ENCODE results near the gene OGG1.
"Not testable (repeated sequence)": the region's sequence is repeated elsewhere in the genome, so short reads cannot be mapped to it uniquely, and the experiment has no call there.

OGG1 gene

DNA sequence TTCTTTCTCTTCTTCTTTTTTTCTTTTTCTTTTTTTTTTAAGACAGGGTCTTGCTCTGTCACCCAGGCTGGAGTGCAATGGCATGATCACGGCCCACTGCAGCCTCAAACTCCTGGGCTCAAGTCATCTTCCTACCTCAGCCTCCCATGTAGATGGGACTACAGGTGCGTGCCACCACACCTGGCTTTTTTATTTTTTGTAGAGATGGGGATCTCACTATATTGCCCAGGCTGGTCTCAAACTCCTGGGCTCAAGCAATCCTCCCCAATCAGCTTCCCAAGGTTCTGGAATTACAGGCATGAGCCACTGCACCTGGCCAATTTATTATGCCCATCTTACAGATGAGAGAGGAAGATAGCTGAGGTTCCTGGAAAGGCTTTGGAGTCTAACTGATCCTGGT is 21.3 kb downstream of the OGG1 start:
- H3K4me3 ChIP-seq (ENCODE audit: insufficient read depth, low read depth, low read length); H3K9me3 ChIP-seq (ENCODE audit: control insufficient read depth, low read length); H3K27me3 ChIP-seq (ENCODE audit: control insufficient read depth, insufficient read depth, low read length, poor library complexity, severe bottlenecking); H3K27ac ChIP-seq (ENCODE audit: insufficient read depth, low read depth, low read length, poor library complexity, severe bottlenecking); H3K36me3 ChIP-seq (ENCODE audit: control insufficient read depth, insufficient read depth, low read length): not testable (repeated sequence)
- peaks cover 20% of the 10 kb centered on the region for H3K4me1 ChIP-seq (ENCODE audit: control insufficient read depth, insufficient read depth, low read length)
- WGBS, 2 experiments = 74 to 94% methylated on average over 2 of the region's 2 CpGs

- H3K4me1 ChIP-seq (ENCODE audit: control insufficient read depth, insufficient read depth, low read length) = no peaks in the 10 kb centered on the region
- H3K27me3 ChIP-seq (ENCODE audit: control insufficient read depth, insufficient read depth, low read length, poor library complexity, severe bottlenecking) = no peaks in the 10 kb centered on the region
- H3K9me3 ChIP-seq (ENCODE audit: control insufficient read depth, low read length) = no peaks in the 10 kb centered on the region
- 79 to 82% methylated on average over 5 of the region's 5 CpGs for WGBS, 2 experiments
- H3K4me3 ChIP-seq (ENCODE audit: insufficient read depth, low read depth, low read length) = no peak overlapping the region
- no peak overlapping the region for H3K27ac ChIP-seq (ENCODE audit: insufficient read depth, low read depth, low read length, poor library complexity, severe bottlenecking)
- no peaks in the 10 kb centered on the region for H3K36me3 ChIP-seq (ENCODE audit: control insufficient read depth, insufficient read depth, low read length)
Measured at GRCh38 chr3:9776896-9777693, 27.3 kb downstream of the OGG1 start.

DNA sequence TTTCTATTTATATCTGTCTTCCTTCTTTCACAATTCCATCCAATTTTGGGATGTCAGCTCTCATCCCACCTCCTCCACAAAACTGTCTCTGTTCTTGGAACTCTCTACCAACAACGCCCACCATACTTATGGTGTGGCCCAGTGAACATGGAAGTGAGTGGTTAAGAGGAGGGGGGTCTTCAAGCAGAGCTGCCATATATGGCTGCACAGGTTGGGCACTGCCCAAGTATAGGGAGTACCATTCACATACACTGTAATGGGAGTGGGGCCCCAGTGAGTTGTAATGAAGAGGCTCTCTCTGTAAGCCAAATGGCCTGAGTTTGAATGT is 27.9 kb downstream of the OGG1 start:
- no peaks in the 10 kb centered on the region for H3K4me1 ChIP-seq (ENCODE audit: control insufficient read depth, insufficient read depth, low read length)
- 100% methylated on average over 1 of the region's 1 CpG for WGBS, 2 experiments

GRCh38 chr3:9778143-9779074 is 28.7 kb downstream of the OGG1 start:
- no peak overlapping the region for H3K27ac ChIP-seq (ENCODE audit: insufficient read depth, low read depth, low read length, poor library complexity, severe bottlenecking)
- 91 to 92% methylated on average over 5 of the region's 5 CpGs for WGBS, 2 experiments

More for the DNA sequence above, 27.9 kb downstream of the OGG1 start:
- H3K27me3 ChIP-seq (ENCODE audit: control insufficient read depth, insufficient read depth, low read length, poor library complexity, severe bottlenecking) = no peaks in the 10 kb centered on the region
- no peaks in the 10 kb centered on the region for H3K36me3 ChIP-seq (ENCODE audit: control insufficient read depth, insufficient read depth, low read length)
- H3K4me3 ChIP-seq (ENCODE audit: insufficient read depth, low read depth, low read length) = no peak overlapping the region
- no peaks in the 10 kb centered on the region for H3K9me3 ChIP-seq (ENCODE audit: control insufficient read depth, low read length)
- no peak overlapping the region for H3K27ac ChIP-seq (ENCODE audit: insufficient read depth, low read depth, low read length, poor library complexity, severe bottlenecking)

GRCh38 chr3:9779075-9779593 is 29.4 kb downstream of the OGG1 start:
- Histone ChIP-seq H3K27me3 (ENCODE audit: control insufficient read depth, insufficient read depth, low read length, poor library complexity, severe bottlenecking) (no peaks in the 10 kb centered on the region), H3K9me3 (ENCODE audit: control insufficient read depth, low read length) (no peaks in the 10 kb centered on the region), H3K36me3 (ENCODE audit: control insufficient read depth, insufficient read depth, low read length) (peaks cover 6% of the 10 kb centered on the region), H3K4me3 (ENCODE audit: insufficient read depth, low read depth, low read length) (no peak overlapping the region), H3K27ac (ENCODE audit: insufficient read depth, low read depth, low read length, poor library complexity, severe bottlenecking) (no peak overlapping the region), H3K4me1 (ENCODE audit: control insufficient read depth, insufficient read depth, low read length) (no peaks in the 10 kb centered on the region)
- 87 to 93% methylated on average over 5 to 6 of the region's 6 CpGs for WGBS, 2 experiments

More at GRCh38 chr3:9778143-9779074, 28.7 kb downstream of the OGG1 start:
- Histone ChIP-seq H3K27me3 (ENCODE audit: control insufficient read depth, insufficient read depth, low read length, poor library complexity, severe bottlenecking) (no peaks in the 10 kb centered on the region), H3K9me3 (ENCODE audit: control insufficient read depth, low read length) (no peaks in the 10 kb centered on the region), H3K4me3 (ENCODE audit: insufficient read depth, low read depth, low read length) (no peak overlapping the region), H3K36me3 (ENCODE audit: control insufficient read depth, insufficient read depth, low read length) (no peaks in the 10 kb centered on the region), H3K4me1 (ENCODE audit: control insufficient read depth, insufficient read depth, low read length) (no peaks in the 10 kb centered on the region)

- 93% methylated on average over 8 of the region's 8 CpGs for WGBS, 2 experiments
- no peak overlapping the region for H3K27ac ChIP-seq (ENCODE audit: insufficient read depth, low read depth, low read length, poor library complexity, severe bottlenecking)
Measured at GRCh38 chr3:9779721-9780457, 30.1 kb downstream of the OGG1 start.

GRCh38 chr3:9780458-9780812 is 30.7 kb downstream of the OGG1 start:
- Histone ChIP-seq H3K4me1 (ENCODE audit: control insufficient read depth, insufficient read depth, low read length) (no peaks in the 10 kb centered on the region), H3K27ac (ENCODE audit: insufficient read depth, low read depth, low read length, poor library complexity, severe bottlenecking) (no peak overlapping the region), H3K36me3 (ENCODE audit: control insufficient read depth, insufficient read depth, low read length) (peaks cover 14% of the 10 kb centered on the region), H3K9me3 (ENCODE audit: control insufficient read depth, low read length) (no peaks in the 10 kb centered on the region), H3K27me3 (ENCODE audit: control insufficient read depth, insufficient read depth, low read length, poor library complexity, severe bottlenecking) (no peaks in the 10 kb centered on the region), H3K4me3 (ENCODE audit: insufficient read depth, low read depth, low read length) (no peak overlapping the region)
- WGBS, 2 experiments = 95 to 96% methylated on average over 10 of the region's 10 CpGs

More at GRCh38 chr3:9779721-9780457, 30.1 kb downstream of the OGG1 start:
- peaks cover 9% of the 10 kb centered on the region for H3K36me3 ChIP-seq (ENCODE audit: control insufficient read depth, insufficient read depth, low read length)
- no peaks in the 10 kb centered on the region for H3K4me1 ChIP-seq (ENCODE audit: control insufficient read depth, insufficient read depth, low read length)
- H3K9me3 ChIP-seq (ENCODE audit: control insufficient read depth, low read length) = no peaks in the 10 kb centered on the region
- H3K4me3 ChIP-seq (ENCODE audit: insufficient read depth, low read depth, low read length) = no peak overlapping the region
- no peaks in the 10 kb centered on the region for H3K27me3 ChIP-seq (ENCODE audit: control insufficient read depth, insufficient read depth, low read length, poor library complexity, severe bottlenecking)

DNA sequence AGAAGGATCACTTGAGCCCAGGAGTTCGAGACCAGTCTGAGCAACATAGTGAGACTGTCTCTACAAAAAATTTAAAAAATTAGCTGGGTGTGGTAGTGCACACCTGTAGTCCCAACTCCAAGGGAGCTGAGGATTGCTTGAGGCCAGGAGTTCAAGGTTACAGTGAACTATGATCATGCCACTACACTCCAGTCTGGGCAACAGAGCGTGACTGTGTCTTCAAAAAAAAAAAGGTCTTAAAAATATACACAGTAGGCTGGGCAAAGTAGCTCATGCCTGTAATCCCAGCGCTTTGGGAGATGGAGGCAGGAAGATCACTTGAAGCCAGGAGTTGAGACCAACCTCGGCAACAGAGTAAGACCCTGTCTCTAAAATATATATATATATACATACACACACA is 31.2 kb downstream of the OGG1 start:
- H3K4me1 ChIP-seq (ENCODE audit: control insufficient read depth, insufficient read depth, low read length) = no peaks in the 10 kb centered on the region
- WGBS, 2 experiments = 89 to 91% methylated on average over 3 to 4 of the region's 4 CpGs
- H3K36me3 ChIP-seq (ENCODE audit: control insufficient read depth, insufficient read depth, low read length) = peaks cover 14% of the 10 kb centered on the region
- no peaks in the 10 kb centered on the region for H3K27me3 ChIP-seq (ENCODE audit: control insufficient read depth, insufficient read depth, low read length, poor library complexity, severe bottlenecking)
- H3K27ac ChIP-seq (ENCODE audit: insufficient read depth, low read depth, low read length, poor library complexity, severe bottlenecking) = no peak overlapping the region
- H3K4me3 ChIP-seq (ENCODE audit: insufficient read depth, low read depth, low read length) = no peak overlapping the region
- H3K9me3 ChIP-seq (ENCODE audit: control insufficient read depth, low read length) = no peaks in the 10 kb centered on the region

GRCh38 chr3:9781551-9781950 is 31.8 kb downstream of the OGG1 start:
- no peaks in the 10 kb centered on the region for H3K9me3 ChIP-seq (ENCODE audit: control insufficient read depth, low read length)
- H3K36me3 ChIP-seq (ENCODE audit: control insufficient read depth, insufficient read depth, low read length) = peaks cover 18% of the 10 kb centered on the region
- H3K27ac ChIP-seq (ENCODE audit: insufficient read depth, low read depth, low read length, poor library complexity, severe bottlenecking) = no peak overlapping the region
- H3K27me3 ChIP-seq (ENCODE audit: control insufficient read depth, insufficient read depth, low read length, poor library complexity, severe bottlenecking) = no peaks in the 10 kb centered on the region
- 92 to 95% methylated on average over 1 of the region's 1 CpG for WGBS, 2 experiments
- no peaks in the 10 kb centered on the region for H3K4me1 ChIP-seq (ENCODE audit: control insufficient read depth, insufficient read depth, low read length)
- H3K4me3 ChIP-seq (ENCODE audit: insufficient read depth, low read depth, low read length) = no peak overlapping the region

Measured in ectodermal cell (in vitro differentiated cells).